ENCODE data around the gene TCF21.
A peak's percentile ranks its signal among the peaks of the same experiment; 100 is the strongest.

Gene TCF21

GRCh38 chr6:133889557-133890403, 867 bp downstream of the TCF21 start:
- DNase-seq (ENCODE audit: low spot score) = no peak

- no peak for DNase-seq (ENCODE audit: low spot score)
Measured at GRCh38 chr6:133890711-133891148, 1.8 kb downstream of the TCF21 start.

- peak; percentile 9 for DNase-seq (ENCODE audit: low spot score)
Measured at GRCh38 chr6:133891149-133891926, 2.4 kb downstream of the TCF21 start.

GRCh38 chr6:133891927-133892812, 3.3 kb downstream of the TCF21 start:
- no peak for DNase-seq (ENCODE audit: low spot score)

- no peak for DNase-seq (ENCODE audit: low spot score)
Measured at GRCh38 chr6:133892813-133893691, 4.1 kb downstream of the TCF21 start.

- no peak for DNase-seq (ENCODE audit: low spot score)
Measured at GRCh38 chr6:133893946-133894345, 5.0 kb downstream of the TCF21 start.

GRCh38 chr6:133894369-133894768, 5.5 kb downstream of the TCF21 start:
- no peak for DNase-seq (ENCODE audit: low spot score)

- no peak for DNase-seq (ENCODE audit: low spot score)
Measured at GRCh38 chr6:133894795-133895358, 6.0 kb downstream of the TCF21 start.

GRCh38 chr6:133895573-133896343, 6.8 kb downstream of the TCF21 start:
- peak; percentile 1 for DNase-seq (ENCODE audit: low spot score)

GRCh38 chr6:133896344-133896721, 7.4 kb downstream of the TCF21 start:
- peak; percentile 15 for DNase-seq (ENCODE audit: low spot score)

- no peak for DNase-seq (ENCODE audit: low spot score)
Measured at GRCh38 chr6:133898263-133898662, 9.3 kb downstream of the TCF21 start.

GRCh38 chr6:133899556-133899955, 10.6 kb downstream of the TCF21 start:
- DNase-seq (ENCODE audit: low spot score) = no peak

- no peak for DNase-seq (ENCODE audit: low spot score)
Measured at GRCh38 chr6:133903855-133904254, 14.9 kb downstream of the TCF21 start.

- no peak for DNase-seq (ENCODE audit: low spot score)
Measured at GRCh38 chr6:133906050-133906449, 17.1 kb downstream of the TCF21 start.

- peak; percentile 73 for DNase-seq (ENCODE audit: low spot score)
Measured at GRCh38 chr6:133916650-133917151, 27.8 kb downstream of the TCF21 start.

GRCh38 chr6:133917781-133918180, 28.9 kb downstream of the TCF21 start:
- no peak for DNase-seq (ENCODE audit: low spot score)

GRCh38 chr6:133918208-133918930, 29.5 kb downstream of the TCF21 start:
- no peak for DNase-seq (ENCODE audit: low spot score)

- DNase-seq (ENCODE audit: low spot score) = no peak
Measured at GRCh38 chr6:133919362-133919761, 30.4 kb downstream of the TCF21 start.

GRCh38 chr6:133921249-133921859, 32.4 kb downstream of the TCF21 start:
- peak; percentile 54 for DNase-seq (ENCODE audit: low spot score)
